Tibial nerve (tissue), 4 donors: ENCODE results near the gene DRD4. TPM values are rescaled to one million over a fixed set of nuclear protein-coding genes. Genes with fewer than 3 reads are reported as not detected.
"Not testable (repeated sequence)": the region's sequence is repeated elsewhere in the genome, so short reads cannot be mapped to it uniquely, and the experiment has no call there.

ENCODE experiments used
- DNase-seq, 2 donors: peaks; one replicate each; pipeline ENCODE4 v3.0.0-alpha.2; 2019; ENCODE audit warnings: low spot score in 2 of 2
- H3K27ac ChIP-seq, 4 donors: fragments of 200-600 bp; sonication (generic) in 3 of 4; one replicate each; pipeline ENCODE4 v1.5.1; 2017 to 2019; ENCODE audit warnings: mild to moderate bottlenecking in 1 of 4
- H3K27me3 ChIP-seq, 2 donors: fragments of 200-600 bp; sonication (generic) in 1 of 2; one replicate each; pipeline versions ENCODE4 v1.5.1 to v1.6.0; 2017 to 2019
- H3K36me3 ChIP-seq, 3 donors: fragments of 200-600 bp; sonication (generic); one replicate each; pipeline ENCODE4 v1.5.1; 2018 to 2019
- H3K4me1 ChIP-seq, 4 donors: fragments of 200-600 bp; sonication (generic) in 3 of 4; one replicate each; pipeline ENCODE4 v1.5.1; 2017 to 2019
- H3K4me3 ChIP-seq, 4 donors: fragments of 200-600 bp; sonication (generic) in 3 of 4; one replicate each; pipeline ENCODE4 v1.5.1; 2017 to 2019; ENCODE audit warnings: mild to moderate bottlenecking in 1 of 4, moderate library complexity in 1 of 4
- H3K9me3 ChIP-seq, 4 donors: fragments of 200-600 bp; sonication (generic) in 3 of 4; one replicate each; pipeline ENCODE4 v1.5.1; 2017 to 2019
- CTCF ChIP-seq, 5 experiments: fragments of 200-600 bp in 3 of 5; fragments of 450-650 bp in 2 of 5; sonication (generic) in 3 of 5; IDR thresholded peaks; one replicate each; pipeline ENCODE4 v1.5.1; 2016 to 2019; ENCODE audit warnings: antibody characterized with exemption in 5 of 5, mild to moderate bottlenecking in 3 of 5, moderate library complexity in 2 of 5
- EP300 ChIP-seq, 2 donors: sonication (generic); formaldehyde crosslinking; IDR thresholded peaks; one replicate each; pipeline ENCODE4 v1.6.1; 2017; ENCODE audit warnings: antibody characterized with exemption in 2 of 2, mild to moderate bottlenecking in 1 of 2
- POLR2A ChIP-seq, 2 donors: fragments of 450-650 bp; IDR thresholded peaks; one replicate each; pipeline ENCODE4 v1.6.1; 2017; ENCODE audit warnings: antibody characterized with exemption in 2 of 2, mild to moderate bottlenecking in 2 of 2, moderate library complexity in 2 of 2
- WGBS, 2 donors: methylation state at CpG; one replicate each; pipeline ENCODE4 v1.1.5; 2018; 5-methylcytosine and 5-hydroxymethylcytosine counted together
- total RNA-seq, 4 donors: library from RNA; depleted of rRNA; stranded (reverse); fragments of >200 nt; gene quantifications; one replicate each; pipeline ENCODE4 v1.1.0, GENCODE V29; 2016

Gene DRD4
- total RNA-seq, 4 donors from 2014 or later = 0.84 to 2.5 (median 0.90) TPM; not detected in 1

DNA sequence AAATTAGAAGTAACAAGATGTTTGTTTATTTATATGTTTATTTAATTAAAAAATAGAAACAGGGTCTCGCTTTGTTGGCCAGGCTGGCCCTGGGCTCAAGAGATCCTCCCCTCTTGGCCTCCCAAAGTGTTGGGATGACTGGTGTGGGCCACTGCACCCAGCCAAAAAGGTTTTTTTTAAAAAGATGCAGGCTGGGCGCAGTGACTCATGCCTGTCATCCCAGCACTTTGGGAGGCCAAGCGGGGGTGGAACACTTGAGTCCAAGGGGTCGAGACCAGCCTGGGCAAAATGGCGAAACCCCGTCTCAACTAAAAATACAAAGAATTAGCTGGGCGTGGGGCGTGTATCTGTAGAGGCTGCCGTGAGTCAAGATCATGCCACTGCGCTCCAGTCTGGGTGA is 13.4 kb downstream of the DRD4 start:
- Histone ChIP-seq H3K9me3 (no peaks in the 10 kb centered on the region), H3K4me3 (no peak overlapping the region), H3K27ac (no peak overlapping the region), H3K27me3 (no peaks in the 10 kb centered on the region), H3K36me3 (peaks cover 0 to 68% (median 0%) of the 10 kb centered on the region in 3 donors), H3K4me1 (no peaks in the 10 kb centered on the region)
- no peak for DNase-seq
- 81 to 88% methylated on average over 10 of the region's 10 CpGs for WGBS, 2 donors
- TF ChIP-seq EP300 (IDR thresholded peaks at IDR 0.05) (no peak), CTCF (IDR thresholded peaks at IDR 0.05) (no peak), POLR2A (IDR thresholded peaks at IDR 0.05) (no peak)

- not testable (repeated sequence) for H3K4me1 ChIP-seq, H3K27me3 ChIP-seq, H3K27ac ChIP-seq, DNase-seq, H3K9me3 ChIP-seq, H3K4me3 ChIP-seq
- H3K36me3 ChIP-seq = peaks cover 0 to 70% (median 0%) of the 10 kb centered on the region in 3 donors
- 83 to 85% methylated on average over 14 of the region's 14 CpGs for WGBS, 2 donors
Observed at GRCh38 chr11:653136-653535, 16.1 kb downstream of the DRD4 start.

DNA sequence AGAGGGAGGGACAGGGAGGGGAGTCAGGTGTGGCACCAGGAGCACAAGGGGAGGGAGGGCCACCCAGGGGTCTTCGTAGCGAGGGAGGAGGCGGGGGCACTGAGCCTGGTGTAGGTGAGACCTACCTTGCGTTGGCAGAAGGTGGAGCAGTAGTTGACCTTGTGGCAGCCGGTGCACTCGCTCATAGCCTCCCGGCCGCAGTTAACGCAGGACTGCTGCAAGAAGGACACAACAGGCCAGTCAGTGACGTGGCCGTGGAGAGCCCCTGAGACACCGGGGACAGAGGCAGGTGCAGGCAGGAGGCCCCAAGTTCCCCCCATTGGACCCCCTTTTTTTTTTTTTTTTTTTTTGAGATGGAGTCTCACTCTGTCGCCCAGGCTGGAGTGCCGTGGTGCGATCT is 16.8 kb downstream of the DRD4 start:
- Histone ChIP-seq H3K9me3 (no peaks in the 10 kb centered on the region), H3K27ac (no peak overlapping the region), H3K4me1 (no peaks in the 10 kb centered on the region), H3K4me3 (no peak overlapping the region), H3K27me3 (no peaks in the 10 kb centered on the region), H3K36me3 (peaks cover 0 to 74% (median under 1%) of the 10 kb centered on the region in 3 donors)
- DNase-seq = no peak
- WGBS, 2 donors = 89 to 91% methylated on average over 15 of the region's 15 CpGs
- TF ChIP-seq POLR2A (IDR thresholded peaks at IDR 0.05) = no peak
- no peak for TF ChIP-seq CTCF (IDR thresholded peaks at IDR 0.05)
- no peak for TF ChIP-seq EP300 (IDR thresholded peaks at IDR 0.05)

- H3K27me3 ChIP-seq, H3K4me3 ChIP-seq, DNase-seq, H3K4me1 ChIP-seq, H3K9me3 ChIP-seq, H3K27ac ChIP-seq: not testable (repeated sequence)
- H3K36me3 ChIP-seq = peaks cover 0 to 79% (median 6%) of the 10 kb centered on the region in 3 donors
- WGBS, 2 donors = 88 to 92% methylated on average over 12 of the region's 12 CpGs
Observed at GRCh38 chr11:654444-654843, 17.4 kb downstream of the DRD4 start.

- DNase-seq = no peak
- Histone ChIP-seq H3K36me3 (peaks cover 0 to 86% (median 14%) of the 10 kb centered on the region in 3 donors), H3K27ac (no peak overlapping the region), H3K4me1 (no peaks in the 10 kb centered on the region), H3K27me3 (no peaks in the 10 kb centered on the region), H3K4me3 (no peak overlapping the region), H3K9me3 (no peaks in the 10 kb centered on the region)
- WGBS, 2 donors = 90 to 92% methylated on average over 30 of the region's 30 CpGs
- TF ChIP-seq POLR2A (IDR thresholded peaks at IDR 0.05) (no peak), CTCF (IDR thresholded peaks at IDR 0.05) (no peak), EP300 (IDR thresholded peaks at IDR 0.05) (no peak)
Observed at GRCh38 chr11:655036-655726, 18.1 kb downstream of the DRD4 start.

DNA sequence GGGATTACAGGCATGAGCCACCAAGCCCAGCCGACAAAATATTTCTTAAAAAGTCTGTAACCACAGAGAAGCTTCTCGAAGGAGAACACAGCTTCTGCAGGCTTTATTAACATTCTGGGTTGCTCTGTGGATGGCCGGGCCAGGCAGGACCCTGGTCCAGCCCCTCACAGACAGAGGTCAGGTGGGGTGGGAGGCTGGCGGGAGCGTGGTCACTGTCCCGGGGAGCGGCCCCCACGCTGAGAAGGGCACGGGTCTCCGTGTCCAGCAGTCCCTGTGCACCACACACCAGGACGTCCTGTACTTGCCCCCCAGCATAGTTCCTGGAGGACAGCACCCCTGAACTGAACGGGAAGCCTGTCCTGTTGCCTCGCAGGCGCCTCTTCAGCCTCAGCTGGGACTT is 19.4 kb downstream of the DRD4 start:
- TF ChIP-seq POLR2A (IDR thresholded peaks at IDR 0.05) (no peak), EP300 (IDR thresholded peaks at IDR 0.05) (no peak), CTCF (IDR thresholded peaks at IDR 0.05) (no peak)
- no peak for DNase-seq
- 88 to 91% methylated on average over 9 to 12 of the region's 14 CpGs for WGBS, 2 donors
- H3K4me3 ChIP-seq = no peak overlapping the region
- H3K27me3 ChIP-seq = no peaks in the 10 kb centered on the region
- no peaks in the 10 kb centered on the region for H3K9me3 ChIP-seq
- H3K4me1 ChIP-seq = no peaks in the 10 kb centered on the region
- H3K36me3 ChIP-seq = peaks cover 0 to 87% (median 17%) of the 10 kb centered on the region in 3 donors
- no peak overlapping the region for H3K27ac ChIP-seq
